Activated B cell treated with CpG ODN at 0.5 μM for 24 hours (primary cell): ENCODE results near the gene SEMA3C. TPM values are rescaled to one million over a fixed set of nuclear protein-coding genes. Genes with fewer than 3 reads are reported as not detected.

ENCODE experiments used
- ATAC-seq: fragments of 200-7000 bp; cut with Tn5 transposase; one replicate; pipeline ENCODE4 v1.10.0; 2021; ENCODE audit warnings: low read depth, mild to moderate bottlenecking, moderate library complexity
- CTCF ChIA-PET: fragments of 350-600 bp; sonication (Branson Sonifier 250); formaldehyde crosslinking; loops from one replicate; lab custom pipeline; 2021; ENCODE audit warnings: antibody characterized with exemption; lab: Charles Lee
- POLR2A ChIA-PET: fragments of 350-600 bp; sonication (Branson Sonifier 250); formaldehyde crosslinking; loops from one replicate; lab custom pipeline; 2021; ENCODE audit warnings: antibody characterized with exemption; lab: Charles Lee
- DNase-seq: peaks from one replicate; pipeline ENCODE4 v3.0.0; 2022
- H3K27ac Mint-ChIP-seq: one replicate; pipeline ENCODE4 v1.8.0; 2020; ENCODE audit warnings: mixed read lengths
- H3K27me3 Mint-ChIP-seq: one replicate; pipeline ENCODE4 v1.8.0; 2021; ENCODE audit warnings: mixed read lengths
- H3K36me3 Mint-ChIP-seq: one replicate; pipeline ENCODE4 v1.8.0; 2021; ENCODE audit warnings: low read depth, mixed read lengths
- H3K4me1 Mint-ChIP-seq: one replicate; pipeline ENCODE4 v1.8.0; 2021; ENCODE audit warnings: mixed read lengths
- H3K4me3 Mint-ChIP-seq: one replicate; pipeline ENCODE4 v1.8.0; 2020; ENCODE audit warnings: mild to moderate bottlenecking, mixed read lengths
- H3K9me3 Mint-ChIP-seq: one replicate; pipeline ENCODE4 v1.8.0; 2020; ENCODE audit warnings: mixed read lengths
- CTCF ChIP-seq: fragments of 200-600 bp; IDR thresholded peaks from one replicate; pipeline ENCODE4 v1.8.0; 2022; ENCODE audit warnings: antibody characterized with exemption, mild to moderate bottlenecking
- intact Hi-C: fragments of 100-400 bp; cut with micrococcal nuclease; formaldehyde crosslinking; loops from one replicate; pipeline ENCODE4 v1.15.1; 2024
- total RNA-seq: library from RNA; stranded (reverse); gene quantifications from 2 replicates; pipeline ENCODE4 v1.2.3, GENCODE V29; 2022

Gene SEMA3C
- total RNA-seq, 1 donor from 2014 or later, result not detected

GRCh38 chr7:80724249-80724871 is 194.5 kb downstream of the SEMA3C start:
- Mint-ChIP-seq H3K9me3 (no peaks in the 10 kb centered on the region), H3K36me3 (no peaks in the 10 kb centered on the region), H3K27me3 (no peaks in the 10 kb centered on the region), H3K4me1 (no peaks in the 10 kb centered on the region), H3K27ac (no peak overlapping the region), H3K4me3 (no peak overlapping the region)
- no peak for DNase-seq
- intact Hi-C loops, result no loop called here
- ChIA-PET POLR2A (no interaction called here), CTCF (no interaction called here)
- no peak for TF ChIP-seq CTCF
- no peak for ATAC-seq

GRCh38 chr7:80722616-80723195 is 196.1 kb downstream of the SEMA3C start:
- no peaks in the 10 kb centered on the region for H3K36me3 Mint-ChIP-seq
- no peak overlapping the region for H3K27ac Mint-ChIP-seq
- ChIA-PET POLR2A (no interaction called here), CTCF (no interaction called here)
- no peak for TF ChIP-seq CTCF
- no peaks in the 10 kb centered on the region for H3K9me3 Mint-ChIP-seq
- no peaks in the 10 kb centered on the region for H3K27me3 Mint-ChIP-seq
- ATAC-seq, result no peak
- H3K4me3 Mint-ChIP-seq, result no peak overlapping the region
- H3K4me1 Mint-ChIP-seq, result no peaks in the 10 kb centered on the region
- no peak for DNase-seq
- intact Hi-C loops, result no loop called here

GRCh38 chr7:80721883-80722615 is 196.8 kb downstream of the SEMA3C start:
- no peak for TF ChIP-seq CTCF
- Mint-ChIP-seq H3K4me3 (no peak overlapping the region), H3K27ac (no peak overlapping the region), H3K4me1 (no peaks in the 10 kb centered on the region), H3K27me3 (no peaks in the 10 kb centered on the region), H3K36me3 (no peaks in the 10 kb centered on the region), H3K9me3 (no peaks in the 10 kb centered on the region)
- ChIA-PET CTCF (no interaction called here), POLR2A (no interaction called here)
- no peak for DNase-seq
- ATAC-seq, result no peak
- intact Hi-C loops, result no loop called here

GRCh38 chr7:80720146-80720545 is 198.7 kb downstream of the SEMA3C start:
- DNase-seq, result no peak
- CTCF ChIA-PET, result no interaction called here
- Mint-ChIP-seq H3K4me1 (no peaks in the 10 kb centered on the region), H3K9me3 (no peaks in the 10 kb centered on the region), H3K4me3 (no peak overlapping the region), H3K36me3 (no peaks in the 10 kb centered on the region), H3K27ac (no peak overlapping the region), H3K27me3 (no peaks in the 10 kb centered on the region)
- ATAC-seq, result no peak
- POLR2A ChIA-PET, result no interaction called here
- intact Hi-C loops, result no loop called here
- TF ChIP-seq CTCF, result no peak

GRCh38 chr7:80719261-80719660 is 199.6 kb downstream of the SEMA3C start:
- Mint-ChIP-seq H3K9me3 (no peaks in the 10 kb centered on the region), H3K4me1 (no peaks in the 10 kb centered on the region), H3K36me3 (no peaks in the 10 kb centered on the region), H3K27ac (no peak overlapping the region), H3K4me3 (no peak overlapping the region), H3K27me3 (no peaks in the 10 kb centered on the region)
- intact Hi-C loops, result no loop called here
- no peak for TF ChIP-seq CTCF
- POLR2A ChIA-PET, result no interaction called here
- no peak for ATAC-seq
- no peak for DNase-seq
- CTCF ChIA-PET, result no interaction called here
